ENCODE data around the gene SRGAP2C. TPM values are rescaled to one million over a fixed set of nuclear protein-coding genes. Genes with fewer than 3 reads are reported as not detected.
"Not testable (repeated sequence)": the region's sequence is repeated elsewhere in the genome, so short reads cannot be mapped to it uniquely, and the experiment has no call there.

Gene SRGAP2C
- total RNA-seq, 1 experiment from 2014 or later: 36.6 TPM

DNA sequence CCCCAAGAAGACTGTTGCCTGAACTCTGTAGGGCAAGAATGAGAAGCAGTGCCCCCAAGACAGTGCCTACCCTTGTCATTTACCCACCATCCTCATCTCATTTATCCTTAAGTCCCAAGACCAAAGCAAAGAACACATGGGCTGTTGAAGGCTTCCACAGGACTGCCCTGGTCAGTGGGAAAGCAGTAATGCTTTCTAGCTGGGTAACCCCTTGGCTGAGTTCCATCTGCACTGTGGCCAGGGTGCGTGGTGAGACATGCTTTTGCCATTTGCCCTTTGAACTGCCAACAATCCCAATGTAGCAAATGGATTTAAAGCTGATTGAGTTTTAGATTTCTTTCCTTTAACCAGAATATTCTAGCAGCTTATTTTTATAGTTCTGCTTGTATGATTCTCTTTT lies 163.3 kb downstream of the SRGAP2C start:
- H3K27me3 Mint-ChIP-seq (ENCODE audit: insufficient read depth, unreplicated experiment); H3K27ac Mint-ChIP-seq (ENCODE audit: low read depth, unreplicated experiment); DNase-seq (ENCODE audit: unreplicated experiment); H3K4me1 Mint-ChIP-seq (ENCODE audit: insufficient read depth, unreplicated experiment); H3K36me3 Mint-ChIP-seq (ENCODE audit: insufficient read depth, unreplicated experiment); H3K4me3 Mint-ChIP-seq (ENCODE audit: unreplicated experiment); CTCF ChIA-PET; H3K9me3 Mint-ChIP-seq (ENCODE audit: unreplicated experiment); POLR2A ChIA-PET; BruUV-seq (replicated peaks); intact Hi-C loops (cut with micrococcal nuclease): not testable (repeated sequence)

GRCh38 chr1:121349332-121349967 lies 164.7 kb downstream of the SRGAP2C start:
- H3K36me3 Mint-ChIP-seq (ENCODE audit: insufficient read depth, unreplicated experiment); BruUV-seq (replicated peaks): not testable (repeated sequence)

GRCh38 chr1:121355711-121356420 lies 171.1 kb downstream of the SRGAP2C start:
- BruUV-seq (replicated peaks); H3K9me3 Mint-ChIP-seq (ENCODE audit: unreplicated experiment); CTCF ChIA-PET; H3K27ac Mint-ChIP-seq (ENCODE audit: low read depth, unreplicated experiment); intact Hi-C loops (cut with micrococcal nuclease); H3K27me3 Mint-ChIP-seq (ENCODE audit: insufficient read depth, unreplicated experiment); H3K4me1 Mint-ChIP-seq (ENCODE audit: insufficient read depth, unreplicated experiment); H3K36me3 Mint-ChIP-seq (ENCODE audit: insufficient read depth, unreplicated experiment); POLR2A ChIA-PET; H3K4me3 Mint-ChIP-seq (ENCODE audit: unreplicated experiment); DNase-seq (ENCODE audit: unreplicated experiment): not testable (repeated sequence)

More at GRCh38 chr1:121349332-121349967, 164.7 kb downstream of the SRGAP2C start:
- H3K27me3 Mint-ChIP-seq (ENCODE audit: insufficient read depth, unreplicated experiment); CTCF ChIA-PET; H3K9me3 Mint-ChIP-seq (ENCODE audit: unreplicated experiment); H3K4me1 Mint-ChIP-seq (ENCODE audit: insufficient read depth, unreplicated experiment); DNase-seq (ENCODE audit: unreplicated experiment); H3K27ac Mint-ChIP-seq (ENCODE audit: low read depth, unreplicated experiment); POLR2A ChIA-PET; H3K4me3 Mint-ChIP-seq (ENCODE audit: unreplicated experiment); intact Hi-C loops (cut with micrococcal nuclease): not testable (repeated sequence)

GRCh38 chr1:121356819-121357218 lies 172.0 kb downstream of the SRGAP2C start:
- POLR2A ChIA-PET; H3K4me3 Mint-ChIP-seq (ENCODE audit: unreplicated experiment); H3K9me3 Mint-ChIP-seq (ENCODE audit: unreplicated experiment); BruUV-seq (replicated peaks); H3K36me3 Mint-ChIP-seq (ENCODE audit: insufficient read depth, unreplicated experiment); H3K27ac Mint-ChIP-seq (ENCODE audit: low read depth, unreplicated experiment); H3K4me1 Mint-ChIP-seq (ENCODE audit: insufficient read depth, unreplicated experiment); CTCF ChIA-PET; H3K27me3 Mint-ChIP-seq (ENCODE audit: insufficient read depth, unreplicated experiment); intact Hi-C loops (cut with micrococcal nuclease); DNase-seq (ENCODE audit: unreplicated experiment): not testable (repeated sequence)

GRCh38 chr1:121360531-121360930 lies 175.8 kb downstream of the SRGAP2C start:
- POLR2A ChIA-PET; H3K9me3 Mint-ChIP-seq (ENCODE audit: unreplicated experiment); H3K36me3 Mint-ChIP-seq (ENCODE audit: insufficient read depth, unreplicated experiment); H3K4me3 Mint-ChIP-seq (ENCODE audit: unreplicated experiment); DNase-seq (ENCODE audit: unreplicated experiment); H3K27me3 Mint-ChIP-seq (ENCODE audit: insufficient read depth, unreplicated experiment); CTCF ChIA-PET; BruUV-seq (replicated peaks); H3K4me1 Mint-ChIP-seq (ENCODE audit: insufficient read depth, unreplicated experiment); intact Hi-C loops (cut with micrococcal nuclease); H3K27ac Mint-ChIP-seq (ENCODE audit: low read depth, unreplicated experiment): not testable (repeated sequence)

GRCh38 chr1:121361451-121362233 lies 176.9 kb downstream of the SRGAP2C start:
- H3K4me3 Mint-ChIP-seq (ENCODE audit: unreplicated experiment); POLR2A ChIA-PET; CTCF ChIA-PET; H3K4me1 Mint-ChIP-seq (ENCODE audit: insufficient read depth, unreplicated experiment); H3K9me3 Mint-ChIP-seq (ENCODE audit: unreplicated experiment); H3K36me3 Mint-ChIP-seq (ENCODE audit: insufficient read depth, unreplicated experiment); H3K27me3 Mint-ChIP-seq (ENCODE audit: insufficient read depth, unreplicated experiment); H3K27ac Mint-ChIP-seq (ENCODE audit: low read depth, unreplicated experiment); BruUV-seq (replicated peaks); DNase-seq (ENCODE audit: unreplicated experiment); intact Hi-C loops (cut with micrococcal nuclease): not testable (repeated sequence)

DNA sequence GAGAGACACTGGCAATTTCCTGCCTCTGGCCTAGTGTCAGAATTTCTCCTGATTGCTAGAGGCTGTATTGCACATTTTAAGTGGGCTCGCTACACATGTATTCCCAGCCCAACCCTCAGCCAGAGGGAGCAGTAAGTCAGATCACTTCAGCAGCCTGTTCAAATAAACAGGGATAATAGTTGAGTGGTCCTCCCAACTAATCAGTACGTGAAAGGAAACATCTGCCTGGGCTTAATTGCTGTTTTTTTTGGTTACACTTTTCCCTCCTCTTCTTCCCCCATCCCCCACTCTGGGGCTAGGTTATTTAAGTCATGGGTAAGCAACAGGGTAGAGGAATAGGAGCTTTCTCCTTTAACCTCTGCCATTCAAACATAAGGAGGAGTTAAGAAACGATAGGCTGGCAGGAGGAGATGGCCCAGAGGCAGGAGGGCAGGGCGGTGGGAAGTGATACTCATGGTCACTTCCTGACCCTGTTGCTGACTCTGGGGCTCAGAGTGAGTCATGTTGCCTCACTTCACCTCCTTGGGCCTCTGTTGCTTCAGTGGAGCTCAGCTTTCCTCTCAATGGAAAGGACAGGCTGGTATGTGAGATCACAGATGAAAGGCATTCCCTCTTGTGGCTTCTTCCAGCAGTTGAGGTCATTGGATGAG lies 177.6 kb downstream of the SRGAP2C start:
- H3K4me1 Mint-ChIP-seq (ENCODE audit: insufficient read depth, unreplicated experiment); H3K36me3 Mint-ChIP-seq (ENCODE audit: insufficient read depth, unreplicated experiment); H3K27me3 Mint-ChIP-seq (ENCODE audit: insufficient read depth, unreplicated experiment); CTCF ChIA-PET; BruUV-seq (replicated peaks); DNase-seq (ENCODE audit: unreplicated experiment); intact Hi-C loops (cut with micrococcal nuclease); POLR2A ChIA-PET; H3K27ac Mint-ChIP-seq (ENCODE audit: low read depth, unreplicated experiment); H3K4me3 Mint-ChIP-seq (ENCODE audit: unreplicated experiment); H3K9me3 Mint-ChIP-seq (ENCODE audit: unreplicated experiment): not testable (repeated sequence)

DNA sequence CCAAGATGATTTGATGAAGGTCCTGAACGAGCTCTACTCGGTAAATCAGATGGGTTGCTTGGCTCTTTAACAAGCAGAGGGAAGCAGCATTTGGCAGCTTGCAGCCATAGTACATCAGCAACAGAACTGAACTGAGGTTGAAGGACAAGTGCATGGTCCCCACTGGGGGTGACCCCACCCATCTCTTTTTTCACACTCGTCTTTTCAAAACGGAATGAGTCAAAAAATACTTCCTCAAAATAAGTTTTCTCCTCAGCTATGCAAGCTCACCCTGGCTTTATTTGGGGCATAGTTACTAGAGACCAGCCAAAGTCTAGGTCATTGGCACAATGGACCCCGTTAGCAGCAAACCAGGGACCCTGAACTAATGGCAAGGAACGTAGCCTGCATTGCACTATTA lies 180.5 kb downstream of the SRGAP2C start:
- H3K4me3 Mint-ChIP-seq (ENCODE audit: unreplicated experiment); H3K27me3 Mint-ChIP-seq (ENCODE audit: insufficient read depth, unreplicated experiment); H3K36me3 Mint-ChIP-seq (ENCODE audit: insufficient read depth, unreplicated experiment); H3K27ac Mint-ChIP-seq (ENCODE audit: low read depth, unreplicated experiment); CTCF ChIA-PET; DNase-seq (ENCODE audit: unreplicated experiment); intact Hi-C loops (cut with micrococcal nuclease); H3K9me3 Mint-ChIP-seq (ENCODE audit: unreplicated experiment); H3K4me1 Mint-ChIP-seq (ENCODE audit: insufficient read depth, unreplicated experiment); POLR2A ChIA-PET; BruUV-seq (replicated peaks): not testable (repeated sequence)

DNA sequence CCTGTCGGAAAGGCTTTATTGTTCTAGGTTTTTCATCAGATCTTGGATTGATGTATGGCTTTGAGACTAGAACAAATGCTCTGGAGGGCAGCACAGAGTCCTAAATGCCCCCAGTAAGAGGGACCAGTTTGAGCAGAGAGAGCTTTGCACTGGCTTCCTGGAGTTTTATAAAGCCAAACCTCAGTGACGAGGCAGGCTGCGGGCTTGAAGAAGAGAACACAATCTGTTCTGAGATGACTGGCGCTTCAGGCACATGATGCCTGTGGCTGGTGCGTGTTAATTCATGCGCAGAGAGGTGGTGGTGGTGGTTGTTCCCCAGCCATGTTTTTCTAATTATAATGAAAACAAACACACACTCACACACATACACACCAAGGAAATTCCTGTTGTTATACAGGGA lies 180.9 kb downstream of the SRGAP2C start:
- DNase-seq (ENCODE audit: unreplicated experiment); H3K36me3 Mint-ChIP-seq (ENCODE audit: insufficient read depth, unreplicated experiment); H3K27me3 Mint-ChIP-seq (ENCODE audit: insufficient read depth, unreplicated experiment); POLR2A ChIA-PET; H3K4me3 Mint-ChIP-seq (ENCODE audit: unreplicated experiment); intact Hi-C loops (cut with micrococcal nuclease); CTCF ChIA-PET; H3K9me3 Mint-ChIP-seq (ENCODE audit: unreplicated experiment); BruUV-seq (replicated peaks); H3K4me1 Mint-ChIP-seq (ENCODE audit: insufficient read depth, unreplicated experiment); H3K27ac Mint-ChIP-seq (ENCODE audit: low read depth, unreplicated experiment): not testable (repeated sequence)
